CD4-positive, alpha-beta T cell treated with Interleukin-17A for 1 hour (primary cell): ENCODE data around the gene RASAL1.

Experiments used
- DNase-seq: peaks from one replicate; pipeline ENCODE4 v3.0.0-alpha.2; 2020

RASAL1 gene

DNA sequence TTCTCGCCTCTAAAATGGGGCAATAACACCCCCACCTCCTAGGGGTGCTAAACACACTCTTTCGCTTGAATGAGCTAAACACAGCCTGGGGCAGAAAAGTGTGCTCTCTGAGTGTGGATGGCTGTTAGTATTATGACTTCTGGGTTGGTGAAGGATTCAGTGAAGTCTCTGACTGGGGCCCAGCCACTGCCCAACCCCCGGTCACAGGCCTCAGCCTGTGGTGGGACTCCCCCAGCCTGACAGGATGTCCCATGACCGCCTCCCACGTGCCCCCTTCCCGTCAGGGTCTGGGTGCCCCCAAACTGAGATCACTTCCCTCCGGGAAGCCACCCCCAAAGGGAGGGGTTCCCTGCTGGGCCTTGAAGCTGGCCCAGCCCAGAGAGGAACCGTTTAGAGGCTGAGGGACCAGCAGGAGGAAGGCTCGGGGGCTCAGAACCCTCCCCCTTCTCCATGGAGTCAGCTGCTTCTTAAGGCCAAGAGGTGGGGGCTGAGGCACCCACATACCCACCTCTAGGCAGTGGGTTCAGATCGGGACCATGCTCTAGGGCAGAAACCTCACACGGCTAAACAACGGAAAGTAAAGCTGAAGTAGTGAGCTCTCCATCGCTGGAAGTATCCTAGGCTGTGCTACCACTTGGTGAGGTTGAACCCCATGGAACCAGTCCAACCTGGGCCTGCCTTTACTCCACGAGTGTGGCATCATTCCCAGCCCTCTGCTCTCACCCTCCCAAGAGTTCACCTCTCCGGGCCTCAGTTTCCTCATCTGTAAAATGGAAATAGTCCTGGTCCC lies 65.2 kb downstream of the RASAL1 start:
- peak; percentile 37 for DNase-seq

DNA sequence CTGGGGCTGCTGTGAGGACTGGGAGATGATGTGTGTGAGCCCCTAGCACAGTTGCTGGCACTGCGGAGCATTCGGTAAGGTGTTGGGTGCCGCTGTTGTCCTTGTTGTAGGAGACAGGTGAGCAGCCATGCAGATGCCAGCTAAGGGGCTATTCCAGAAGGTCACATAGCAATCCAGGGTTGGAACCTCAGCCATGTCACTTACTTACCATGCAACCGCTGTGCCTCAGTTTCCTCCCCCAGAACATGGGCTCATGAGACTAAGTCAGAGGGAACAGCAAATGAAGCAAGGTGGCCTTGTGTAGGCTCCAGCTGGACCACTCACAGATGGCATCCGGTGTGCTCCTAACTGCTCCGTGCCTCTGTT lies 65.8 kb downstream of the RASAL1 start:
- DNase-seq: no peak

DNA sequence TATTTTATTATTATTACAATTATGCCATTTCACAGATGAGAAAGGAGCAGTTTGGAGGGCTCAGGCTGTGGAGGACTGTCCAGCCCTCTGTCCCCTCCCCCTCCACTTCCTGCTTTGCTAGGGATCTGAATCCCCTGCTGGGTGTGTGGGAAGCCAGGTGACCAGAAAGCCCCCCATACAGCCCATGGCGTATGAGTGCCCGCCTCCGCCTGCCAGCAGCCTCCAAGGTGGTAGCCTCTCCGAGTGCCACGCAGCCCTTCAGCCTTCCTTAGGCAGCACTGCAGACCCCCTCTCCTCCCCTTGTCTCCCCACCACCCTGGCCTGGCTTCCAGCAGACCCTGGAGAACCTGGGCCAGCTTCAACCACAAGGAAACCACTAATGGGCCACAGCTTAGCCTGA lies 66.4 kb downstream of the RASAL1 start:
- no peak for DNase-seq

DNA sequence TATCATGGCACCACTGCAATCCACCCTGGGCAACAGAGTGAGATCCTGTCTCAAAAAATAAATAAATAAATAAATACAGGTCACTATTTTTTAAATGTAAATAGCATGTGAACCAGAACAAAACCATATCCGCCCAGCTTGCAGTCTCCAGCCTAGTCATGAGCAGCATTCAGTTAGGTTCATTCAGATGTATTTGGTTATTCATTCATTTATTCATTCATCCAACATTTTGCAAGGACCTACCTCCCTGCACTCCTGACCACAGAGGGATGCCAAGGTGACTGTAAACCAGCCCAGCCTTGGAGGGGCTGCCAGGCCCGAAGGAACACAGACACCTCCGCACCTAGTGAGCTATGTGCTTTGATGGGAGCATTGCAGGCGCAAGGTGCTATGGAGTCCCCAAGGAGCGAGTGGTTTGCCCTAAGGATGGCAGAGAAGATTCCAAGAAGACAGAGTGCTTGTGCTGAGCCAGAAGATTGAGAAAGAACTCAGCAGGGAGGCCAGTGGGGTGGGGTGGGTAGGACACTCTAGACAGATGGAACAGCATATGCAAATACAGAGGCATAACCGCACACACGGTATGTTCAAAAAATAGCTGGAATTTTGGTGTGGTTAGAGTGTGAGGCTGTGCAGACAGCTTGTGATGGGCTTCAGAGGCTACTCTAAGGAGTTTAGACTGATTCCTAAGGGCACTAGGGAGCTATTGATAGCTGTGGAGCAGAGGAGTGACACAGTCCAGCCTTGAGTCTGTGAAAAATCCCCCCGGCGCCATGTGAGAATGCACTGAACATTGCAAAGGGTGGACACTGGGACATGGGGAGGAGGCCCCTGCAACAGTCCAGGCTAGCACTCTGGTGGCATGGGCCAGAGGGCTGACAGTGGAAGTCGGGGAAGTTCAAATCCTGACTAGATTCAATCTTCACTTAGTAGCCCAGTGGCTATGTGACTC lies 67.3 kb downstream of the RASAL1 start:
- DNase-seq: no peak

DNA sequence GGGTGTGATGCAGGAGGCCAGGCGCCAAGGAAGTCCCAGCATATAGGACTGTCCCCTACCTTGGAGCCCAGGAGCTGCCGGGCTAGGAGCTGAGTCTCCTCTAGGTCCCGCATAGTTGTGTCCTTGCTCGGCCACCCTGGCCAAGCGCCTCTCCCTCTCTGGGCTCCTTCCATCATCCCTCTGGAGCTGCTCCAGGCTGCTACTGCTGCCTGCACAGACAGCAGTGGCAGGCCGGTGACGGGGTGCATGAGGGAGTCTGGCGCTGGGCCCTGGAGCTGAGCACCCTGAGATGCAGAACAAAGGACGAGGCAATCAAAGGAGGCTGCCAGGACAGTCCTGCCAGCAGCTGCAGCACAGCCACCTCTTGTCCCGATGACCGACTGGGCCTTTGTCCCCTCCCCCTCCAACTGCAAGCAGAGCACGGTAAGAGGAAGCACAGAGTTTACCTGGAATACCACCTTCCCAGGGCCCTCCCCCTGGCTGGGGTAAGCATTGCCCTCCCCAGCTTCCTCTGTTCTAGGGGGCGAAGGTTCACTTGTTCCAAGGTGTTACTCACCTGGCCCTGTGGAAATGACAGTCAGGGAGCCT lies 68.7 kb downstream of the RASAL1 start:
- DNase-seq: no peak

DNA sequence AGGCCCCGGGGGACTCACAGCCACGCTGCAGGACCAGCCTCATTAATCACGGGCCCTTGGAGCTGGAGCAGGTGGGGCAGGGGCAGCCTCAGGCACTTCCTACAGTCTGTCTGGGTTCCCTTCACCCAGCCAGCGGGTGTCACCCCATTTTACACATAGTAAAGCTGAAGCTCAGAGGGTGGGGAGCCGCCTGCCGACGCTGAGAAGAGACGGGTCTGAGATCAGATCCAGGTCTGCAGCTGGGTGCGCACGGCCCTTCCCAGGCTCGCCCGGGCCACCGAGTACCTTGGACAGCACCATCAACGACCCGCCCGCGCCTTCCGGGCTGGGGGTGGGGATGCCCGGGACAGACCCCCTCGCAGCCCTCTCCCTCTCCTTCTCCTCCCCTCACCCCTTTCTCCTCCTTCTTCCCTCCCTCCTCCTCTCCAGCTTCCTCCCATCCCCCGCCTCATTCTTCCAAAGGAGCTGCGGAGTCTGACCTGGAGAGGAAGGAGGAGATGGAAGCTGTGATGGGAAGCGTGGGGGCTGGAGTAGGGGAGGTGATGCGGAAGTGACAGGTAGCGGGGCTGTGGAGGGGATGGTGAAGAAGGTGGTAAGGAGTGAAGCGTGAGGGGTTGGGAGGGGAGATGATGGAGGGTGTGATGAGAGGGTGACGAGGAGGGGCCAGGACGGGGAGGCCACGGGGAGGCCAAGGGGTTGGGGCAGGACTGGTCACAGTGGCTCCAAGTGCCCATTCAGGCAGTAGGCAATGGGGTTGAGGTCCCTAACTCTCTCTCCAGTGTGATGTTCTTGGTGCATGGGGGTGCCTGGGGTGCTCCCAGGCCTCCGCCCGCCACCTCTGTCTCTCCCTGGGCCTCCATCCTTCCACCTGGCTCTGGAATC lies 70.2 kb downstream of the RASAL1 start:
- DNase-seq: no peak

DNA sequence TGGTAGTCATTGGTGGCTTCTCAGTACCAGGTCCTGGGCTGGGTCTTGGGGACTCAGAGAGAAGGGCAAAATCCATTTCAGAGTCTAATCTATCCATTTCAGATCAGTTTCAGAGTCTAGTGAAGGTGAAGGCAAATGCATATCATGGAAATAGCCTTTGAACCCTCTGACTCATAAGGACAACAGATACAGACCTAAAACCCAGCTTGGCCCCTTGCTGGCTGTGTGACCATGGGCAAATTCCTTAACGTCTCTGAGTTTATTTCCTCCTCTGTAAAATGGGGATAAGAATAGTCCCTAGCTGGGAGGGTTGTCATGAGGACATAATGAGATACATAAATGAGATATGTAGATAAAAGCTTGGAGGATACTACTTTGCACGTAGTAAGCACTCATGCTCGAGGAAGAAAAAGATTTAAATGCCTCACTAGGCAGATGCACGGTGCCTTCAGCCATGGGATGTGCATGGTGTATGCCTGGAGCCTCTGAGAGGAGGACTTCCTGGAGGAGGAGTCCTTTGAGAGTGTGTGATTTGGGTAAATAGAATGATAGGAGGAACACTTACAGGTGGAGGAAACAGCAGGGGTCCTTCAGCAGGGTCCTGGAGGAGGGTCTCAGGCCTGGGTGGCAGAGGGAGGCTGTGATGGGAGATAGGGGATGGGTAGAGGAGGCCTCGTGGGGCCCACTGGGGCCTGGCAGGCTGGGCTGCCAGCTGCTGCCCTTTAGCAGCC lies 71.0 kb downstream of the RASAL1 start:
- DNase-seq: no peak

DNA sequence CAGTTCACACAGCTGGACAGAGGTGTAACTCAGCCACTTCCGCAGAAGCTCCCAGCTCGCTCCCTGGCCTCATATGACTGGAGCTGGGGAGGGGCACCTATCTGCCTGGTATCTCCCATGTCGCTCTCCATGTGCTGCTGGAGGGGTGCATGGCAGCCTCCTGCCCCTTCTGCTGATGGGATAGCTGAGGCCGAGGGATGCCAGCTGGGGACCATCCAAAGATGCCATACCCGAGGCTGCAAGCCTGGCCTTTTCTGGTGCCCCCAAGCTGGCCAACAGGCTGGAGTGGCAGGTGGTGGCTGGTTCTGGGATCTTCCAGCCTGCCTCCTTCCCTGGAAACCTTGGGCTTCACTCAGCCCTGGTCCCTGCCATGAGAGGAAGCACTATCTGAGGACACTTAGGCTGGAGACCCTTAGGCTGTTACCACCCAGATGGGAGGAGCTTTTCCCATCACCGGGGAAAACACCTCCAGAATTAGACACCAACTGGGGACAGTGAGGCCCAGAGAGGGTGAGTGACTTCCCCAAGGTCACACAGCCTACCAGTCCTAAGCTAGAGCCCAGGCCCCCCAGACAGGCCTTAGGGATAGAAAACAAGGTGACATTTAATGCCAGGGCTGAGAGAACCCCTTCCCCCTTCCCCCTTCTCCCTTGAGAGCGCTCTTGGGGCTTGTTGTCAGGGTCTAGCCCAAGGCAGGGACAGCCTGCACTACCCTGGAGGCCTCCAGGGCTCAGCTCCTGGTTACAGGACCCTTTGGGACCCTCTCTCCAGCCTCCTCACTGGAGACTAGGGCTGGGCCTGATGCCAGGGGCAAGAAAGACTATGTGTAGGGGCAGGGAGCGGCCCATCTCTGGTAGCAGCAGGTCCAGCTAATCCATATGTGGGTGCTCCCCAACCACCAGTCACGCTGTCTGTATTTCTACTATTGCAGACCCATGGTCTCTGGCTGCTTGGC lies 71.9 kb downstream of the RASAL1 start:
- DNase-seq: no peak

DNA sequence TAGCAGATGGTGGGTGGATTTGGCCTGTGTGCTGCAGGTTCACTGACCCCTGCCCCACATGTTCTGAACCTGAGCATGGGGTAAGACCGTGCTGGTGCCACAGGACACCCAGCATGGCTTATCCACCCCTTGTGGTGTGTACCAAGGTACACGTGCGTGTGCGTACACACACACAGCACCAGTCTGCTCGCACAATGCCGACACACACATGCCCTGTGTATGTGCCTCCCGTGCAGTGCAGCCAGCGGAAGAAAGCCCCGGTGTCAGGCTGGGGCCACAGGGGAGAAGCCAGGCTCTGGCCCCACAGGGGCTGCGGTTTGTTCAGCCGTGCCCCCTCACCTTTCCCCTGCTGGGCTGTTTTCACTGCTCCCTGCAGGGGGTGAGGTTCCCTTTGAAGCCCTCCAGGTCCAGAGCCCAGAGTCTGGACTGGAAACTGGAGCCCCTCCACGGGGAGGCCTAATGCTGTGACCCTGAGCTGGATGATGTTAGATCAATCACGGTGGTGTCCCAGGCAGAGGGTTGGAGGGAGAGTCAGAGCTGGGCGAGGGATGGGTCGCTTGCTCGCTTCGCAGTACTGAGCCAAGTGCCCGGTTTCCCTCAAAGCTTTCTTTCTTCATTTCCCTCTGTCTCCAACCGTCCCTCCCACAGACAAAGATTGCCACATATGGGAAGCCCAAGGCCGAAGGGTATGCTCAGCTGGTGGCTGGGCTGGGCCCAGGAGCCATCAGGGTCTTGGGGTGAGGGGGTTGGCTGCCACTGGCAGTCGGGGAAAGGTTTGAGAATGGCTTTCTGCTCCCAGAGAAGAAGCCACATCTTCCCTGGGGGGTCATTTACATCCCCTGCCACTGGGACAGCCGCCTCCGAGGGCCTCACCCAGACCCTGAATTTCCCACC lies 72.8 kb downstream of the RASAL1 start:
- no peak for DNase-seq

DNA sequence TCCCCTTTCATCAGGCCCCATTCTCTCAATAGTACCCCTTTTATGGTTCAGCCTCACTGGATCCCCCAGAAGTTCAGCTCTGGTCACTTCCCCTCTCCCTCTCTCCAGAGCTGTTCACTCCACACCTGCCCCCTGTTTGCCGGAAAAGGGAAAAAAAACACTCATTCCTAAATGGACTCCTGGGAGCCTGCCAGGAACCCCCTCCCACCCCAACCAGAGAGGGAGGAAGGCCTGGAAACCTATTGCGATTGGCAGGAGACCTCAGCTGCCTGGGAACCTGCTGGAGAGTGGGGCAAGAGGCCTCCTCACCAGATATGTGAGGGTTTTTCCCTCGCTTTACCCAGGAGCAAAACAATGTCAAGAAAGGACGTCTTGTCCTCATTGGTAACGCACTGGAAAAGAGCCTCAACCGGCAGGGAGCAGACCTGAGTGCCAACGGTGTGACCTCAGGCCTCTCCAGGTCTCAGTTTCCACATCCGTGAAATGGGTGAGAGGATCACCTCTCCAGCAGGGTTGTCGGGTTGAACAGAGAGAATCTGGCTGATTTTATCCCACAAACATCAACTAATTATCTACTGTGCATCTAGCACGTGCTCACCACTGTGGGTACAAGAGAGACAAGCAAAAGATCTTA lies 74.4 kb downstream of the RASAL1 start:
- DNase-seq: no peak

DNA sequence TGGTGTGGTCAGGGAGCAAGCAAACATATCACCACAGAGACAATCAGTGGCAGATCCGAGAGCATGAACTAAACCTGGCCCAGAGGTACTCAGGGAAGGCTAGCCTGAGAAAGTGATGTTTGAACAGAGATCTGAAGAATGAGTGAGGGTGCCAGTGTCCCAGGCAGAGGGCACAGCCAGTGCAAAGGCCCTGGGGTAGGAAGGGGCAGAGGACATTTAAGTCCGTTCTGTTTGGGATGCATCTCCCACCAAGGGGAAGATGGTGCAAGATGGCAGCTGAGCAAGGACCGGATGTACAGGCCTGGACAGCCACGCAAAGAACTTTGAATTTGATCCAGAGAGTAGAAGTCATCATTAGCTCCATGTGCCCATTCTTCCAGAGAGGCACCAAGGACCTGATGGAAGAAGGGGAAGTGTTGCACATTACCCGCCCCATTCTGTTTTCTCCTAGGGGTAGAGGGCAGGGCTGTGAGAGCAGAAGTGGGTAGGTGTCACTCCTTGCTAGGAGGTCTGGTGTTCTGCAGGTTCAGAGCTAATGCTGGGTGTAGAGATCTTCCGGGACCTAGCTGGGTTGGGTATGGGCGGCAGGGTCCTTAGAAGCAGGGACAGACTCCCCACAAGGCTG lies 75.1 kb downstream of the RASAL1 start:
- DNase-seq: no peak

DNA sequence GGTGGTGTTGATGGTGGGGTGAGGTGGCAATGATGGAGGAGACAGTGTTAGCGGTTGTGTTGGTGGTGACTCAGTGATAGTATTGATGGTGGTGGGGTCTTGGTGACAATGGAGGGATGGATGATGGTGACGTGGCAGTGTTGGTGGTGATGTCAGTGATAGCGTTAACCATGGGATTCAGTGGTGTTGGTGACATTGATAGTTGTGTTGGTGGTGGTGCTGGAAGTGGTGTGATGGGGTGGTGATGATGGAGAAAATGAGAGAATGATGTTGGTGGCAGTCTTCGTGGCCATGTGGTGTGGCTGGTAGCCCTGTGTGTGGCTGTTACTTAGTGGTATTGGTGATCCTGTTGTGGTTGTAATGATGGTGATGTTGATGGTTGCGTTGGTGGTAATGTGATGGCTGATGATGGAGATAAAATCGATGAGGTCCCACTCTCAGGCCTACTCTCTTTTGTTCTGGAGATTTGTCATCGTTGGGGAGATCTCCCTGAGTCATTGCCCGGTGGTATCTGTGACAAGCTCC lies 76.4 kb downstream of the RASAL1 start:
- DNase-seq: no peak

DNA sequence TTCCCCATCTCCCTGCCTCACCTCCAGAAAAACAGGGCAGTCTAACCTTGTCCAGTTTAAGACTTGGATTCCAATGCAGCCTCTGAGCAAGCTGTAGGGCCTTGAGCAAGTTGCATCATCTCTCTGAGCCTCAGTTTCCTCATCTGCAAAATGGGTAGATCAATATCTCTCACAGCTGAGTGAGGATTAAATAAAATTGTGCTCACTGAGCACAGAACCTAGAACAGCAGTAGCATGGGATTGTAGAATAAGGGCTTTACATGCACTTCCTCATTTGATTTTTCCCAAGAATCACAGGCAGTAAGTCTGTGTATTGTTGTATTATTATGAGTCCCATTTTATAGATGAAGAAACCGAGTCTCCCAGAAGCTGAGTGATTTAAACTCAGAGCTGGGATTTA lies 77.0 kb downstream of the RASAL1 start:
- DNase-seq: no peak

DNA sequence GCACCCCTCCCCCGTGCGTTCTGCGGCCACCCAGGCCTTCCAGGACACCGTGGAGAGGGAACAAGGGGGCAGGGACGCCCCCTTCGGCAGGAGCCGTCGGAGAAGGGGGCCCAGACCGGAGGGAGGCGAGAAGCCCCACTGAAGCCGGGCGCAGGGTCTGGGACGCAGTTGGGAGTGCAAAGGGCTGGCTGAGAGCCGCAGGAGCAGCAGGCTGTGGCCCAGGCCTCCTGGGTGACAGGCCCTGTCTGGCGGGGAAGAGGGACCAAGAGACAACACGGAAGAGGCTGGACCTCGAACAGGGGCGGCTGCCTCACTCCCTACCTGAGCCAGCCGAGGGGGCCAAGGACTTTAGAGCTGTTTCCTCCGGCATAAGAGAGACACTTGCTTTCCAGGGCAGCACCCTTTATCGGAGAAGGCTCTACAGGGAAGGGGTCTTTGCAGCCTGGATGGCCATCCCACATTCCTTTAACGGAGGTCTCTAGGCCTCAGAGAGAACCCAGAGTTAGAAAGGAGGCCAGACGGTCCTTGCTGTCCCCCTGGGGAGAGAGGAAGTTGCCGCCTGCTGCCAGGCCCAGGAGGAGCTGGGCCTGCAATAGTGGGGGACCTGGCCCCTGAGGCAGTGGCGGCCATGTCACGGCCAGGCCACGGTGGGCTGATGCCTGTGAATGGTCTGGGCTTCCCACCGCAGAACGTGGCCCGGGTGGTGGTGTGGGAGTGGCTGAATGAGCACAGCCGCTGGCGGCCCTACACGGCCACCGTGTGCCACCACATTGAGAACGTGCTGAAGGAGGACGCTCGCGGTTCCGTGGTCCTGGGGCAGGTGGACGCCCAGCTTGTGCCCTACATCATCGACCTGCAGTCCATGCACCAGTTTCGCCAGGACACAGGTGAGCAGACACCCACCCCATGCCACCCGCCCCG lies 77.7 kb downstream of the RASAL1 start:
- no peak for DNase-seq

DNA sequence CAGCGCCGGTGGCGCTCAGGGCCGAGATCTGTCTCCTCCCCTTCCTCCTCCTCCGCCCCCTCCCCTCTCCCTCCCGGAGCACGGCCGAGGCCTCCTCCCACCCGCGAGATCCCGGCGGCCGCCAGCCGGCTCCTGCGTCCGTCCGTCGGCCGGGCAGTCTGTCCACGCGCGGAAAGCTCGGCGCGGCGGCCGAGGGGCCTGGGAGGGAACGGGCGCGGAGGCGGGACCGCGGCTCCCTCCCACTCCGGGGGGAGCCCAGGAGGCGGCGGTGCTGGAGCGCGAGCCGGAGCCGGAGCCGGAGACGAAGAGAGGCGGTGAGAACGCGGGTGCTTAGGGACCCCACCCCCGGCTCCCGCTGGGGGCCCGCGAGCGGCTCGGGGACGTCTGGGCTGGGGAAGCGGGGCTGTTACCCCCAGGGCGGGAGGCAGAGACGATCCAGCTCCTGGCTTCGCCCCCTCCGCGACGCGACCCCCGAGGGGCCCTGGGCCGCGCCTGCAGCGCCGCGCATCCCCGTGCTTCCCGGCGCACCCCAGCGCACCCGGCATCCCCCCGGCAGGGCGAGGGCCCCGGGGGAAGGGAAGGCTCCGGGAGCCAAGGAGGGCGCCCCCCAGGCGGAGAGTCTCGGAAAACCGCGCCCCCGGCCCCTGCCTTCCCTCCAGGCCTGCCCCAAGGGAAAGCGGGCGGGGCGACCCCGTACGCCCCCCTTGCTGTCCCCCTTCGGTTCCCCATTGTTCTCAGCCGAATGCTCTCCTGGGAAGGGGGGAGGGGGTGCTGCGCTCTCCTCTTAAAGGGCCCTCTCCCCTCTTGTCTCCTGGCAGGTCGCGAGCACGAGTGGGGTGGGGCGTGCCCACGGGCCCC lies 78.7 kb downstream of the RASAL1 start, which contains the start of gene DTX1:
Gene DTX1, plus strand, starts transcription at position 100 of the 858 bp plus-strand sequence. CDS start 1,463 bp downstream, outside the sequence.
- DNase-seq: peak; percentile 41

DNA sequence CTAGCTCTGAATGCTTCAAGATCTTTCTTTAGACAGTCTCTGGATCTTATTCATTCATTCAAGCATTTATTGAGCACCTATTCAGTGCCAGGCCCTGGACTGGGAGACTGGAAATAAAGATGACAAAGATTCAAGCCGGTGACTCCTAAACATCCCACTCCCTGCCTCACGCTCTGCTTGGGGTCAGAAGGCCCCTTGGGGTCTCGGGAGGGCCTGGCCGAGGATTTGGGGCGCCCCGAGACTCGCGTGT lies 79.3 kb downstream of the RASAL1 start:
- DNase-seq: no peak
